ENCODE data around the gene CLTA. TPM values are rescaled to one million over a fixed set of nuclear protein-coding genes. Genes with fewer than 3 reads are reported as not detected.
A peak's percentile ranks its signal among the peaks of the same experiment; 100 is the strongest.

Gene CLTA
- total RNA-seq, 2 experiments from 2014 or later = 123 to 133 TPM

GRCh38 chr9:36191290-36191645 lies 547 bp downstream of the CLTA start:
- Mint-ChIP-seq H3K4me3 (peak overlapping the region; percentile 95), H3K27ac (peak overlapping the region; percentile 88), H3K4me1 (peaks cover 45% of the 10 kb centered on the region), H3K9me3 (ENCODE audit: low read depth) (no peaks in the 10 kb centered on the region), H3K27me3 (no peaks in the 10 kb centered on the region), H3K36me3 (ENCODE audit: low read depth) (peaks cover 29% of the 10 kb centered on the region)
- DNase-seq (peak; percentile 65), ATAC-seq (peak; percentile 5)
- POLR2A ChIA-PET = interaction anchor here (1.0 to 1.4 kb wide), 3 partner anchors 48 to 209 kb away, joined by 3 to 6 read pairs (median 5); partner anchors contain the start of genes GLIPR2 and RNF38
- CTCF ChIA-PET = interaction anchor here (0.6 to 5.2 kb wide), 26 partner anchors 9 to 247 kb away, joined by 3 to 38 read pairs (median 4); partner anchors contain the start of gene CCIN
- intact Hi-C loops (cut with DNase I, micrococcal nuclease) = loop anchor here (1.0 to 10.0 kb wide), 8 partner anchors 16 to 1294 kb away; partner anchors contain the start of genes ATOSB (in 1 of the 2), CCDC107 (in 1 of the 2), CREB3 (in 1 of the 2) and GNE (in 1 of the 2)

- ATAC-seq = no peak
- peaks cover 29% of the 10 kb centered on the region for H3K36me3 Mint-ChIP-seq (ENCODE audit: low read depth)
- H3K9me3 Mint-ChIP-seq (ENCODE audit: low read depth) = no peaks in the 10 kb centered on the region
- intact Hi-C loops (cut with DNase I, micrococcal nuclease) = loop anchor here (1.0 to 10.0 kb wide), 9 partner anchors 15 to 1293 kb away; partner anchors contain the start of genes ATOSB (in 1 of the 2), CCDC107 (in 1 of the 2), CREB3 (in 1 of the 2) and GNE (in 1 of the 2)
- ChIA-PET POLR2A (interaction anchor here (1.4 kb wide), 1 partner anchor 209 kb away, joined by 5 read pairs; the partner anchor contains the start of gene RNF38), CTCF (interaction anchor here (0.6 to 5.2 kb wide), 9 partner anchors 10 to 229 kb away, joined by 3 to 38 read pairs (median 5); no protein-coding TSS in a partner anchor)
- DNase-seq = no peak
- H3K27me3 Mint-ChIP-seq = no peaks in the 10 kb centered on the region
- H3K4me1 Mint-ChIP-seq = peaks cover 45% of the 10 kb centered on the region
- peak overlapping the region; percentile 88 for H3K27ac Mint-ChIP-seq
- peak overlapping the region; percentile 95 for H3K4me3 Mint-ChIP-seq
Observed at GRCh38 chr9:36191686-36192085, 965 bp downstream of the CLTA start.

DNA sequence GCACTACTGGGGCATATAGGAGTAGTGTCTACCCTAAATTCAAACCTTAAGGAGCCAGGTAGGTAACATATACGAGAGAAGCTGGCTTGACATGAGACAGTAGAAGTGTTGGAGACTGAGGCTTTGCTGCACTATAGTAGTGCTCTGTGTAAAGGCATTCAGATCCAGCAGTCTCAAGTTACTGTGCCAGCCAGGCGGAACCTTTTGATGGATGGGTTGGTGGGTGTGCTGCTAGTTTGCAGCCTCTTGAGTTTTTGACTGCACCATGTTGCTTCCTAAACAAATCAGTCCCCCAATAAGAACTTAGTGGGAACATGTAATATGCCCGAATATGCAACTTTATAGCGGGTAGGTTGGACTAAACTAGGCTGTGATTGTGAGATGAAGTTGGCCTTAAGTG lies 1.5 kb downstream of the CLTA start:
- Mint-ChIP-seq H3K36me3 (ENCODE audit: low read depth) (peaks cover 29% of the 10 kb centered on the region), H3K9me3 (ENCODE audit: low read depth) (no peaks in the 10 kb centered on the region), H3K4me3 (peak overlapping the region; percentile 95), H3K27ac (peak overlapping the region; percentile 88), H3K27me3 (no peaks in the 10 kb centered on the region), H3K4me1 (peaks cover 45% of the 10 kb centered on the region)
- no peak for DNase-seq
- POLR2A ChIA-PET = no interaction called here
- intact Hi-C loops (cut with DNase I, micrococcal nuclease) = loop anchor here in 1 of 2 experiments (2.0 to 10.0 kb wide), 5 partner anchors 21 to 1293 kb away; partner anchors contain the start of genes ATOSB, CCDC107, HINT2 and POLR1E
- CTCF ChIA-PET = interaction anchor here (0.6 to 5.2 kb wide), 6 partner anchors 10 to 137 kb away, joined by 3 to 38 read pairs (median 14); no protein-coding TSS in a partner anchor
- ATAC-seq = no peak

GRCh38 chr9:36193023-36193422 lies 2.3 kb downstream of the CLTA start:
- H3K27ac Mint-ChIP-seq = peak overlapping the region; percentile 22
- ChIA-PET CTCF (interaction anchor here (4.1 to 5.2 kb wide), 2 partner anchors 9 to 136 kb away, joined by 28 to 38 read pairs; no protein-coding TSS in a partner anchor), POLR2A (interaction anchor here (1.2 kb wide), 1 partner anchor 65 kb away, joined by 4 read pairs; the partner anchor contains the start of gene GNE)
- no peak for ATAC-seq
- peaks cover 48% of the 10 kb centered on the region for H3K4me1 Mint-ChIP-seq
- H3K9me3 Mint-ChIP-seq (ENCODE audit: low read depth) = no peaks in the 10 kb centered on the region
- no peak for DNase-seq
- intact Hi-C loops (cut with DNase I, micrococcal nuclease) = loop anchor here in 1 of 2 experiments (2.0 to 10.0 kb wide), 5 partner anchors 20 to 1292 kb away; partner anchors contain the start of genes ATOSB, CCDC107, HINT2 and POLR1E
- no peaks in the 10 kb centered on the region for H3K27me3 Mint-ChIP-seq
- H3K4me3 Mint-ChIP-seq = peak overlapping the region; percentile 95
- peaks cover 34% of the 10 kb centered on the region for H3K36me3 Mint-ChIP-seq (ENCODE audit: low read depth)

DNA sequence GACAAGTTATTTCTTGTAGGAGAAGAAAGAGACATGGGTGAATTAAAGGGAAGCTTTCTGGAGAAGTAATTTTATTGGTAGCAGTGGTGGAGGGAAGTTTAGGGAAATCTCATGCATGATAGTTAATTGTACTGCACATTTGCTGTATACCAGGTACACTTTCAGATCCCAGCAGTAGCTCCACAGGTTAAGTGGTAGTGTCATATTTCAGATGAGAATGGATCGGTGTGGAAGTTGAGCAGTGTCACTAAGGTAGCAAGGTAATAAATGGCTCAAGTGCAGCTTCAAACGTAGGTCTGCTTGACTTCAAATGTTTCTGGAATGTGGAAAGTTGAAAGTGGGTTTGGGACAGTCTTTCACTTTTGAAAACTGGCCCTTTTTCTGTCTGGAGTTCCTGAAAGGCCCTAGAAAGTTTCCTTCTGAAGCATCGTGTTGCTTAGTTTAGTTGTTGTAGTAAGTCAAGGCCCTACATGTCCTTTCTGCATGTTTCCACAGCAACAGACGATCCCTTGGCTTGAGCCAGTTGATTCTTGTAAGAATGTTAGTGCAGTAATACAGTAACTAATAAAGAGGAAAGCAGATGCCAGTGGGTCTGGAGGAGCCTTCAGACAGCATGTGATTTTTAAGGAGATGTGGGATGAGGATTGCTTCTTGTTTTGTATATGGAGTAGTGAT lies 3.7 kb downstream of the CLTA start:
- Mint-ChIP-seq H3K27ac (peak overlapping the region; percentile 69), H3K4me3 (no peak overlapping the region), H3K36me3 (ENCODE audit: low read depth) (peaks cover 40% of the 10 kb centered on the region), H3K4me1 (peaks cover 48% of the 10 kb centered on the region), H3K9me3 (ENCODE audit: low read depth) (no peaks in the 10 kb centered on the region), H3K27me3 (no peaks in the 10 kb centered on the region)
- CTCF ChIA-PET = interaction anchor here (0.5 to 1.1 kb wide), 3 partner anchors 91 to 1529 kb away, joined by 3 to 5 read pairs (median 4); no protein-coding TSS in a partner anchor
- DNase-seq (no peak), ATAC-seq (no peak)
- POLR2A ChIA-PET = interaction anchor here (1.0 kb wide), 1 partner anchor 131 kb away, joined by 3 read pairs; no protein-coding TSS in a partner anchor
- intact Hi-C loops (cut with DNase I, micrococcal nuclease) = loop anchor here in 1 of 2 experiments (5.0 to 10.0 kb wide), 4 partner anchors 377 to 1290 kb away; partner anchors contain the start of genes ATOSB, CCDC107, HINT2 and POLR1E

GRCh38 chr9:36204906-36205547 lies 14.3 kb downstream of the CLTA start:
- CTCF ChIA-PET = interaction anchor here (0.7 kb wide), 1 partner anchor 14 kb away, joined by 4 read pairs; the partner anchor contains the start of gene CLTA
- Mint-ChIP-seq H3K4me1 (peaks cover 44% of the 10 kb centered on the region), H3K4me3 (no peak overlapping the region), H3K27me3 (no peaks in the 10 kb centered on the region), H3K27ac (no peak overlapping the region), H3K36me3 (ENCODE audit: low read depth) (peaks cover 72% of the 10 kb centered on the region), H3K9me3 (ENCODE audit: low read depth) (no peaks in the 10 kb centered on the region)
- intact Hi-C loops (cut with DNase I, micrococcal nuclease) = no loop called here
- ATAC-seq (no peak), DNase-seq (no peak)
- POLR2A ChIA-PET = interaction anchor here (1.2 kb wide), 1 partner anchor 15 kb away, joined by 3 read pairs; no protein-coding TSS in a partner anchor

DNA sequence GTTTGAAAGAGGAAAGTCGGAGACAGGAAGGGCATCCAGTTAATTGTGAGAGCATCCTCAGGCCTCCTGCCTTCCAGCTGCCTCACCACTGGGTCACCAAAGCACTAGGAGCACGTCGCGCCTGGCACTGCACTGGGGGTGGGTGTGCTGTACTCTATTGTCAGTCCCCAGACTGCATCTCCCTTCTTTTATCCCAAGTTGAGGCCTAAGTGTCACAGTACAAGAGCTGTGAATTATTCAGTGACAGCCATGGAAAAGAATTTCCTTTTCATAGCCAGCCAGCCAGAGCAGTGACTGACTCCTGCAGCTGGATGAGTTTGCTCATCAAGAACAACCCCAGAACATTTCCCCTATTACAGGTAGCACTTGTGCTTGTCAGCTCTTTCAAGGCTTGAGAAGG lies 16.3 kb downstream of the CLTA start:
- peak; percentile 39 for ATAC-seq

DNA sequence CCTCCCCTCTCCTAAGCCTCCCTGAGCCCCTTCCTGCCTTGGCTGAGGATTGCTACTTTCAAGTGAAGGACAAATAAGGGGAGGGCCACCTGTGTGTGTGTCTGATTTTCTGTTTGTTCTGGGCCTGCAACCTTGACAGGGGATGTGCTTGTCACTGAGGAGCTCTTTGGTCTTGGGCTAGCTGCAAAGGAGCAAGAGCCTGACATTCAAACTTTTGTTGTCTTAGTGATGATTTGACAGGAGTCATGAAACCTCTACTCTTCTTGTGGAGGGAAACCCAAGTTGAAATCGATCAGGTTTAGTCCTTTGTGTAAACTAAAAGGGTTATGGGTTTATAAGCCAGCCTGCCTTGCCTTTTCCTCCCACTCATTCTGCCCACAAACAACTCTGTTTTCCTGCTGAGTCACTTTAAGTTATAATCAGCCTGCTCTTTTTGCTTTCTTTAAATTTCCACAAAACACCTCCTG lies 16.9 kb downstream of the CLTA start:
- POLR2A ChIA-PET = interaction anchor here (1.0 kb wide), 1 partner anchor 83 kb away, joined by 3 read pairs; no protein-coding TSS in a partner anchor
- H3K27ac Mint-ChIP-seq = peak overlapping the region; percentile 86
- H3K9me3 Mint-ChIP-seq (ENCODE audit: low read depth) = no peaks in the 10 kb centered on the region
- peak; percentile 67 for ATAC-seq
- peaks cover 76% of the 10 kb centered on the region for H3K36me3 Mint-ChIP-seq (ENCODE audit: low read depth)
- H3K4me3 Mint-ChIP-seq = no peak overlapping the region
- intact Hi-C loops (cut with DNase I, micrococcal nuclease) = loop anchor here in 1 of 2 experiments (2.0 kb wide), 1 partner anchor 17 kb away; the partner anchor contains the start of gene CLTA
- peaks cover 44% of the 10 kb centered on the region for H3K4me1 Mint-ChIP-seq
- no peak for DNase-seq
- no peaks in the 10 kb centered on the region for H3K27me3 Mint-ChIP-seq
- CTCF ChIA-PET = interaction anchor here (0.7 to 1.6 kb wide), 5 partner anchors 17 to 218 kb away, joined by 3 to 7 read pairs (median 3); partner anchors contain the start of gene CLTA

More for the DNA sequence above, 16.3 kb downstream of the CLTA start:
- H3K4me1 Mint-ChIP-seq = peaks cover 44% of the 10 kb centered on the region
- DNase-seq = no peak
- H3K4me3 Mint-ChIP-seq = no peak overlapping the region
- H3K36me3 Mint-ChIP-seq (ENCODE audit: low read depth) = peaks cover 80% of the 10 kb centered on the region
- POLR2A ChIA-PET = interaction anchor here (0.6 to 1.0 kb wide), 2 partner anchors 83 to 1765 kb away, joined by 3 to 4 read pairs; no protein-coding TSS in a partner anchor
- peak overlapping the region; percentile 86 for H3K27ac Mint-ChIP-seq
- no peaks in the 10 kb centered on the region for H3K9me3 Mint-ChIP-seq (ENCODE audit: low read depth)
- no peaks in the 10 kb centered on the region for H3K27me3 Mint-ChIP-seq
- CTCF ChIA-PET = interaction anchor here (0.7 to 1.6 kb wide), 6 partner anchors 17 to 219 kb away, joined by 3 to 7 read pairs (median 3); partner anchors contain the start of gene CLTA
- intact Hi-C loops (cut with DNase I, micrococcal nuclease) = loop anchor here in 1 of 2 experiments (2.0 kb wide), 1 partner anchor 16 kb away; the partner anchor contains the start of gene CLTA

DNA sequence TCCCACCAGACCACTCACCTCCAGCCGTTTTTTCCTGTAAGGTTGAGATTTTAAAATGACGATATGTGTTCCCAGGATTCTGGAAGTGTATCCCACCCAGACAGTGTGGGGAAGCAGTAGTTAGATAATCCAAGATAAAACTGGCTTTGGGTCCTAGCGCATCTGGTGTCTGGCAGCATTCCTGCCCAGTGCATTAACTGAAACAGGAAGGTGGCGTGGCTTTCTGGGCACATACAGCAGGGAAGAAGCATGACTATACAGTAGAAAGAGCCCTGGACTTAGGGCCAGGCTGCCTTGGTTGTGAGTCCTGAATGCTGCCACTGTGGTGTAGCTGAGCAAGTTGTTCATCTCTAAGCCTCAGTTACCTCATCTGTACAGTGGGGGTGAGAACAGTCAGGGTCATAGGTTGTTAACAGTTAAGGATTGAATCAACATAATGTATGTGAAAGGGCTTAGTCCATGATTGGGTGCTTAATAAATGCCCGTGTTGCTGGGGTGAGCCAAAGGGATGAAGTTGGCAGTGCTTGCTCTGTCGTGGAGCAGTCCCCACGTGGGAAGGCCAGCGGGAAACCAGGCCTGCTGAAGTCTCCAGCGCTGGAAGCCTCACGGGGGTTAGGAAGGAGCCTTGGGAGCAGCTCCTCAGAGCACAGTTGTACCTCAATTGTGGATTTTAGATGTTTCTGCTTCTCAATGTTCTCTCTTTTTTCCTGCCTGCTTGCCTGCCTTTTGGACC lies 18.0 kb downstream of the CLTA start:
- Mint-ChIP-seq H3K27ac (peak overlapping the region; percentile 86), H3K9me3 (ENCODE audit: low read depth) (no peaks in the 10 kb centered on the region), H3K4me1 (peaks cover 50% of the 10 kb centered on the region), H3K4me3 (no peak overlapping the region), H3K27me3 (no peaks in the 10 kb centered on the region), H3K36me3 (ENCODE audit: low read depth) (peaks cover 74% of the 10 kb centered on the region)
- no peak for DNase-seq
- peak; percentile 21 for ATAC-seq
- ChIA-PET CTCF (interaction anchor here (0.6 to 1.6 kb wide), 2 partner anchors 18 to 292 kb away, joined by 3 to 7 read pairs; partner anchors contain the start of gene CLTA), POLR2A (no interaction called here)
- intact Hi-C loops (cut with DNase I, micrococcal nuclease) = no loop called here

DNA sequence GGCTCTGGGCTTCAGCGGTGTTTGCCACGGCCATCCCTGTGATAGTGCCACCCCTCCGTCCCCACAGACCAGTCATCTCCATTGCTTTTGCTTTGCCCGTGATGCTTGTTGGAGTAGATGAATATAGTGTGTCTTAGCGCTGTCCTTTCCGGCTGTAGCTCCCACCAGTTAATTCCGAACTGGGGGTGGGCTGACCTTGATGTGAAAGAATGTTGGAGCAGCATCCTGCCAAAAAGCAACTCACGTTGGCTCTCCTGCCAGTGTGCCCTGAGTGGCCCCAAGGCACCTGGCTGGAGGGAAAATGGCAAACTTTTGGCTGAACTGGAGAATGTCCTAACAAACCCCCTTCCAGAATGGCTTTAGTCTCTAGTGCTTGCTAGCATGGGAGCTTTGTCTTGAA lies 20.0 kb downstream of the CLTA start:
- H3K27me3 Mint-ChIP-seq = no peaks in the 10 kb centered on the region
- H3K27ac Mint-ChIP-seq = peak overlapping the region; percentile 59
- H3K4me1 Mint-ChIP-seq = peaks cover 55% of the 10 kb centered on the region
- peaks cover 60% of the 10 kb centered on the region for H3K36me3 Mint-ChIP-seq (ENCODE audit: low read depth)
- H3K9me3 Mint-ChIP-seq (ENCODE audit: low read depth) = no peaks in the 10 kb centered on the region
- DNase-seq = no peak
- intact Hi-C loops (cut with DNase I, micrococcal nuclease) = loop anchor here in 1 of 2 experiments (10.0 kb wide), 1 partner anchor 124 kb away; no protein-coding TSS in a partner anchor
- no peak for ATAC-seq
- ChIA-PET CTCF (interaction anchor here (1.3 kb wide), 1 partner anchor 21 kb away, joined by 6 read pairs; the partner anchor contains the start of gene CLTA), POLR2A (interaction anchor here (1.2 kb wide), 1 partner anchor 14 kb away, joined by 4 read pairs; no protein-coding TSS in a partner anchor)
- no peak overlapping the region for H3K4me3 Mint-ChIP-seq

Data from activated CD4-positive, alpha-beta T cell treated with anti-CD3 and anti-CD28 coated beads for 36 hours (primary cell).